Fibroblast of skin of back (primary cell): Measurements from ENCODE around the gene USP7.
"Not testable (repeated sequence)": the region's sequence is repeated elsewhere in the genome, so short reads cannot be mapped to it uniquely, and the experiment has no call there.

Experiments used
- DNase-seq: peaks from one replicate; pipeline ENCODE4 v3.0.0-alpha.2; 2013

Gene USP7

DNA sequence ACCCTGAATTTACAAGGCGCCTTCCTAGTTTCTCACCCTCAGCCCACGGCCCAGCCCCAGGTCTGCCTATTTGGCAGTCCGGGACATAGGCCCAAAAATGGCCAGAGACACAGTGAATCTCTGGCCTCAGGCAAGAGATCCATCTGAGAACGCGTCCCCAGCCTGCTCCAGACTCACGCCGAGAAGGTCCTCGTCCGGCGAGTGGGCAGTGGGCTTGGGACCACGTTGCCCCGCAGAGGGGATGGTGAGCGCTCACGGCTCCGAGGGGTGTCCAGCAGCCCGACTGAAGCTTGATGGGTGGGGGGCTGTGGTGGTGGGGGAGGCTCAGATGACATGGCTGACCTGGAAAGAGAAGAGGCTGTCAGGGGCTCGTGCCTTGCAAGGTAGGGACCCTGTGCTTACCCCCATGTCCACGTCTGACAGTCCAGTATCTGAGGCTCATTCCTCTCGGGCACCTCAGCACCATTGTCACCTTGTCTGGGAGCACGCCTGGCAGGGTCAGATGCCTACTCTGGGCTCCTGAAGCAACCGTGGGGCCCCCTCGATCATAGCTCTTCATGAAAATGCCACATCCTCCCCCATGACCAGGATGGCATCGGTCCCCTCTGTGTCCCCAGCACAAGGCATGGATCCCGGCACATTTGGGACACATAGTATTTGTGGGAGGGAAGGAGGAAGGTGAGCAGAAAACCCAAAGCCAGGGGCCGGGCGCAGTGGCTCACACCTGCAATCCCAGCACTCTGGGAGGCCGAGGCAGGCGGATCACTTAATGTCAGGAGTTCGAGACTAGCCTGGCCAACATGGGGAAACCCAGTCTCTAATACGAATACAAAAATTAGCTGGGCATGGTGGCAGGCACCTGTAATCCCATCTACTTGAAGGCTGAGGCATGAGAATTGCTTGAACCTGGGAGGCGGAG, 104.5 kb downstream of the USP7 start:
- no peak for DNase-seq

DNA sequence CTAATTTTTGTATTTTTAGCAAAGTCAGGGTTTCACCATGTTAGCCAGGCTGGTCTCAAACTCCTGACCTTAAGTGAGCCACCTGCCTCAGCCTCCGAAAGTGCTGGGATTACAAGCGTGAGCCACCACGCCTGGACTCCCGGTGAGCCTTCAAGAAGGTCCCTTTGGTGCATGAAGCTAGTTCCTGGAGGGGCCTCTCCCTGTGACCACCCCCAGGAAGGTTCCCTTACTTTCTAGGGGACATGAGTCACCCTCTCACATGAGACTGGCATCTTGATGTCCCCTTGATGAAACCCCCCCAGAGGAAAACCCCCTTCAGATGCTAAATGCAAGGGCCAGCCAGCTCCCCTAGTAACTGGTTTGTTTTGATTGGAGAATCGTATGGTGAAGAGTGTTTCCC, 107.7 kb downstream of the USP7 start:
- no peak for DNase-seq

DNA sequence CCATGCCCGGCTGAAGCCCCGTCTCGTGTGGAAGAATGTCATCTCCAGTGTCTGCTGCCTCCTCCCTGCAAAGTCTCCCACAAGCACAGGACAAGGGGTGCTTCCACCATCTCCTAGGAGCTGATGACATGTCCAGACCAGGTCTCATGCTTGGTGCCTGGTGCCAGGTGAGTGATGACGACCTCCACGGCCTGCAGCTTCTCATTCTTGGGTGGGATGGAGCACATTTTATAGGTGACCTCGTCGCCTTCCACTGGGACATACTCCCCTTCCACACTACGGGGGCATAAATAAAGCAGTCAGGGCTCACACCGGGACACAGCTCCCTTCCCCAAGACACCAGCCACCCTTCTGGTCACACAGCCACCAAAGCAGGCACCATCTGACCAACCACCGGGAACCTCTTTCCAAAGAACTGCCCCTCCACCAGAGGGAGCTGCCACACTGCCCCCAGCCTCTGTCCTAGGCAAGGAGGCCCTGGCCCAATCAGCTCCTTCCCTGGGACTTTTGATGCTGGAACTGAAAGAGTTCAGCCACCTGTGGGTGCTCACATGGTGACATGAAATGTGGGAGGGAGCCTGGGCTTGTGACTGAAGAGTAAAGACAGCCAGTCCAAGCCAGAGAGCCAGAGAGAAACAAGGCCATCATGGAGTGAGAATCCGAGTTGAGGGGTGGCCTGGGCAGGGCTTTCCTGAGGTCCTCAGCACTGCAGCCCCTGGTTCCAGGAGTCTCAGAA, 108.5 kb downstream of the USP7 start:
- no peak for DNase-seq

DNA sequence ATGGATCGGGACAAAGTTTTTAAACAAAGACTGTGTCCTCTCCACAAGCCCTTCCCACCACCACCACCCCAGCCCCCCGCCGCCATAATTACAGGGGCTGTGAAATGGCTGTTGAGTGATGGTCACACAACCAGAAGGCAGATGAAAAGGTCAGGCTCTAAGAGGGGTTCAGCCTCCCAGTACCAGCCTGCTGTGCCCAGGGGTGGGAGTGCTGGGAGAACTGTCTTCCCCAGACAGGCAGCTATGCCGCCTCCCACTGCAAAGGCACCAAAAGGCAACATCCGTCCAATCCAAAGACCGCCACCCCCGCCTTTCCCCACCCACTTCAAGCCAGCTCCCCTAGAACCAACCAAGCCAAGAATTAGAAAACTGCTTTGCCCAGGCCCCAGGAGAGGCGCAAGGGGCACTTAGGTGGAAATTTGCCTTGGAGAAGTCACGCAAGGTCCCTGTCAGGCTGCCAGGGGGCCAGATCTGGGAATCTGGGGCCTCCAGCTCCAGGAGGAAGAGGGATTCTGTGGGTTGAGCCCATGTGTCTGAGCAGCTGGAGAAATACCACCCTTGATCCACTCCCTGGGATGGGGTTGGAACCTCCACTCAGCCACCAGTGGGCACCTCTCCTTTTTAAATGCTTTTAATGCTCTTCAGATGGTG, 109.3 kb downstream of the USP7 start:
- DNase-seq: no peak

DNA sequence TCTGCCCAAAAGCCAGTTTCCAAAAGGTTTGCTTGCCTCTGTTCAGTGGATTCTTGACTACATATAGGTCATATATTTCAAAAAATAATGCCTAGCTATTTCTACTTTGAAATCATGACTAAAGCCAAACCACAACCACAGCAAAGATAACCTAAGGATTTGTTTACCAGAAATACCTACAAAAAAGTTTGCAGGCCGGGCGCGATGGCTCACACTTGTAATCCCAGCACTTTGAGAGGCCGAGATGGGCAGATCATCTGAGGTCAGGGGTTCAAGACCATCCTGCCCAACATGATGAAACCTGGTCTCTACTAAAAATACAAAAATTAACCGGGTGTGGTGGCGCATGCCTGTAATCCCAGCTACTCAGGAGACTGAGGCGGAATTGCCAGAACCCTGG, 110.1 kb downstream of the USP7 start:
- DNase-seq: no peak

DNA sequence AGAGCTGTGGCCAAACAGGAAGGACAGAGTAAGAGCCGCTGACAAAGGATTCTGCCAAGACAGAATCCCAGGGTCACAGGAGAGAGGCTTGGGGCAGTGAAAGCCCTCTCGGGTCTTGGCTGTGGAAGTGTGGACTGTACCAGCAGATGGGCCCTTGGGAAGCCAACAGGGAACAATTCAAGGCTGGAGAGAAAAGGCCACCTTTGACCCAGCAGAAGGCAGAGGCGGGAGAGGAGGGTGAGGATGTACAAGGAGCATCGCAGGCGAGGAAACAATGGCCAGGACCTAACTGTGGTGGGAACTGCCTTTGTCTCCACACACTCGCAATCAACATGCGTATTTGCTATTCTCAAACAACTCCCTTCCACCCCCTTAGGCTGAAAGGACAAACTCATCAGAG, 110.6 kb downstream of the USP7 start:
- no peak for DNase-seq

DNA sequence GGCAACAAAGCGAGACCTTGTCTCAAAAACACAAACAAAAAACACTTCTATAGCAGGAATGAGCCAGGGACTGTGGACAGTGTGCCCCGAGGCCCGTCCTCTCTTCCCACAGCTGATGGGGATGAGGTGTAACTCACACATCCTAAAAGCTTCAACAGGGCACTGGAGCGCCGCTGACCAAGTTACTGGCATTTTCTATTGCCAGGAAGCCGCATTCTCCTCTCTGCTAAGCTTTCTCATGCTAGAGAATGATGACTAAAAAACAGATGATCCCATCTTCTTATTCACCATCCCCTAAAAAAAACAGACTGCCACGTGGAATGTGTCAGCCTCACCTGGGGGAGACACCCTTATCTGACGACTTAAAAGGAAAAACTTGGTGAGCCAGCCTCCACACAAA, 111.2 kb downstream of the USP7 start:
- no peak for DNase-seq

DNA sequence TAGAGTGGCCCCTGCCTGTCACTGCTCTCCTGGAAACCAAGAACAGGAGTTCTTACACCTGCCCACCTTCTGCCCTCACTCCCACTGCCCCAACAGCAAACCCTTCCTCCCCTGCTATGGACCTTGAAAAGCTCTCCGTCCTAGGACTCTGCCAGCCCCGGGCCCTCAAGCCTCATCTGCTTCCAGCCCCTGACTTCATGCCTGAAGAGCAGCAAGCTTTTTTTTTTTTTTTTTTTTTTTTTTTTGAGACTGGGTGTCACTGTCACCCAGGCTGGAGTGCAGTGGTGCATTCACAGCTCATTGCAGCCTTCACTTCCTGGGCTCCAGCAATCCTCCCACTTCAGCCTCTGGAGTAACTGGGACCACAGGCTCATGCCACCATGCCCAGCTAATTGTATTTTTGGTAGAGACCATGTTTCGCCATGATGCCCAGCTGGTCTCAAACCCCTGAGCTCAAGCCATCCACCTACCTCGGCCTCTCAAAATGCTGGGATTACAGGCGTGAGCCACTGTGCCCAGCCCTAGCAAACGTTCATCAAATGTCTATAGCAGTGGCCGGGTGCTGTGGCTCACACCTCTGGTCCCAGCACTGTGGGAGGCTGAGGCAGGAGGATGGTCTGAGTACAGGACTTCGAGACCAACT, 111.8 kb downstream of the USP7 start:
- no peak for DNase-seq

DNA sequence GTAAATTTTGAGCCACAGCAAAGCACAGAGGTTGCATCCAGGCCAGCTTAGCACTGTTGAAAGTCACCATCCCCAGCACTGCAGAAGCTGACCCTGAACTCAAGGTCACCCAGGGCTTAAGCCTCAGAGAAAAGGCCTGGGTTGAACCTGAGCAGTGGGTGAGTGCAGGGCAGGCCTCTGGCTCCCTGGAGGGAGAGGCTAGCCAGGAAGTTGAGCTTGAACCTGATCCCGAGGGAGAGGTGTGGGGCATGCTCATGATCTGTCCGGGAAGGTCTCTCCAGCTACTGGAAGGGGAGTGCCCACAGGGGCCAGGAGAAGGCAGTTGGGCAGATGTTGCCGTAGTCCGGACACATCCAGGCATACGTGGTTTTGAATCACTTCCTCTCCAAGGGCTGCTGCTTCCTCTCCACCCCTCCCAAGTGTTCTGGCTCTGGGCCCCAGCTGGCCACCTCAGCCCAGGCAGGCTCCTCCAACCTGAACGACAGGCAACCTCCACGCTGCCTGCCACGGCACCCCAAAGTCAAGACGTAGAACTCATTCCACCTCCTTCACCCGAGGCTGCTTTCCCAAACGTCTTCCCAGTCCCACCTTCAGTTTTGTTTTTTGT, 113.3 kb downstream of the USP7 start:
- DNase-seq: peak; percentile 66

DNA sequence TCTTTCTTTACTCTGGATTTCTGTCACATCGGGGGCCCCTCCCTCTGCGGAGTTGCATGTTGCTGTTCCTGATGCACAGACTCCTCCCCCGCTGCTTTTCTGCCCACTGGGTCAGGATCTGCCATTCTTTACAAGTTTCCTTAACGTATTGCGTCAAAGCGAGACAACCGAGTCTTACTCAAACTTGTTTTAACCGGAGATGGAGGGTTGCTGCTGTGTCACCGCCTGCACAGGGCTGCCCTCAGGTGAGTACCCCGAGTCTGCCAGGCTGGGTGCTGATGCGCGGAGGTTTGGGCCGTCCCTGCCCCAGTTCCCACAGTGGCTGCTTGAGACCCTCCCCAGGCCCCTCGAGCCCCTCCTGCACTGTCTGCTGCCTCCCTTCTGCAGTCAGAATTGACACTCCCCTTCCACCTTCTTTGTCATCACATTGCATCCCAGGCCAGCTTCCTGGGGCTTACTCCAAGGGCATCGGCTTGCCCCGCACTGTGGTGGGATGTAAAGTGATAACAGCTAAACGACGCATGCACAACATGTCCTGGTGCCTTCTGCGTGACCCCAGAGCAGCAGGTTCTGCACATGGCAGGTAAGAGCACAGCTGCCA, 114.2 kb downstream of the USP7 start:
- DNase-seq: no peak

DNA sequence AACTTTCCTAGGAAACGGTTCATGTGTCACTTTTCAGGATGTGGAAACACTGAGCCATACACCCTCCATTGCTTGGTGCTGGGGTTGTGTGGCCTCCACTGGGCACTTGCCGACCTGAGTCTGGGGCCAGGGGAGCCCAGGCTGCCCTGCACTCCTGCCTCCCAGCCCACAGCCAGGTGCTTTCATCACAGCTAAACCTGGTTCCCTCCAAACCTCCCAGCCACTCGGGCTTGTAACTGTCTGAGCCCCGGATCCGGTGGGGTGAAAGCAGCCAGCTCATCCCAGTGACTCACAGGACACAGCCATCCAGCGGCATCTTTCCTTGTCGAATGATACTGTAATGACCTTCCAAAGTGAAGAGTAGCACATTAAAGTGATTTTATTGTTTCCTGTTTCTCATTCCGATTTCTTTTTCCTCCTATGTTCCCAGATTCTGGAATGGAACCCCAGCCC, 114.7 kb downstream of the USP7 start:
- peak; percentile 79 for DNase-seq

DNA sequence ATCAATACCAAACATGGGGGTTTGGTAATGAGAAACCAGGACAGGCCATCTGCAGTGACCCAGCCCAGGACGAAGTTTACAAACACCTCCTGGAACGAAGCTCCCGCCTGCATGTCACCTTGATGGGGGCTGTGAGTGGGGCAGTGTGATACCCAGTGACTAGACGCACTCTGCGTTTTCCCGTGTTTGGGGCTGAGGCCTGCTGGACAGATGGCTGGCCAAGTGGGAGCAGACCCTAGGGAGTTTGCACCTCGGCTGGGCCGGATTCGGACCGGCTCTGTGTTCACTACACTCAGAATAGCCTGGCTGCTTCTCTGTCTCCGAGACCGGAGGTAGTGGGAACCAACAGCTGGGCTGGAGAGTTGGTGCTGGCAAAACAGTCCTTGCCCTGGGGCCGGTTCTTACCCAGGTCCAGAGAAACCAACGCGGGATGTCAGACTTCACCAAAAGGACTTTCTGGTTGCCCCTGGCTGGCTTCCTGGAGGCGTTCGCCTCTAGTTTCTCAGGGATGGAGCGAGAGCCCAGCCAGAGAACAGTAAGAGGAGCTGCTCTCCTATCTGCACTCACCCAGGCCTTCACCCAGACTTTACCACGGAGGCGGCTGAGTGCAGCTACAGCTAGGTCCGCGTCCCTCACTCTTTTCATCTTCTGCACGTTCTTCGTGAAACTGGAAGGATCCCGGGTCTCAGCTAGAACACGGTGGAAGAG, 115.3 kb downstream of the USP7 start:
- no peak for DNase-seq

DNA sequence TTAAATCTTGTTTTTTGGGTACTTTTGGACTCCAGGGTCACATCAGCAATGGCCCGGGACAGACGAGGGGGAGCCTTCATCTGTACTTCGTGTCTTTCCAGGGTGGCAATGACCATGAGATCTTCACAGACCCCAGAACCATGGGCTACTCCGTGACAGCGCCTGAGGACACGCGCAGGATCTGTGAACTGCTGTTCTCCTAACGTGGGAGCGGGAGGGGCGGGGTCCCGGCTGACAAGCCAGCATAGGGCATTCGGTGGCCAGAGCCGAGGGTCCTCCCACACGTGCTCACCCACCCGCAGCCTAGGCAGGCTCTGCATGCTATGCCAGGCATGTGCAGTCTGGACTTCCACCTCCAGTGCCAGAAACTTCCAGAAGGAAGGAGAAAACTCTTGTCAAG, 116.1 kb downstream of the USP7 start:
- DNase-seq: no peak

DNA sequence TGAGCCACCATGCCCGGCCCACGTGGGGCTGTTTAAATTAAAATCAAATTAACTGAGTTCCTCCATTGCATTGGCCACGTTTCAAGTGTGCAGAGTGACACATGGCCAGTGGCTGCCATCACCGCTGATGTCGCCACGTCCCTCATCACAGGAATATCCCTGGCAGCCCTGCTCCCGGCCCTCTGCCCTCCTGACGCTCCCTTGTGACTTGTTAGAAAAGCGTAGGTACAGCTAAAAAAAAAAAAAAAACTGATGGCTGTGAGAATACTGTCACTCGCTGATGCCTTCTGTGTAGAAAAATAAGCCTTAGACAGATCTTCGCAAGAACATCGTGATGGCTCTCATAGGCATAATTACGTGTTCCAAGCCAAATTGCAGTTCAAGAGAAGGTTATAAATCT, 116.6 kb downstream of the USP7 start:
- DNase-seq: no peak

DNA sequence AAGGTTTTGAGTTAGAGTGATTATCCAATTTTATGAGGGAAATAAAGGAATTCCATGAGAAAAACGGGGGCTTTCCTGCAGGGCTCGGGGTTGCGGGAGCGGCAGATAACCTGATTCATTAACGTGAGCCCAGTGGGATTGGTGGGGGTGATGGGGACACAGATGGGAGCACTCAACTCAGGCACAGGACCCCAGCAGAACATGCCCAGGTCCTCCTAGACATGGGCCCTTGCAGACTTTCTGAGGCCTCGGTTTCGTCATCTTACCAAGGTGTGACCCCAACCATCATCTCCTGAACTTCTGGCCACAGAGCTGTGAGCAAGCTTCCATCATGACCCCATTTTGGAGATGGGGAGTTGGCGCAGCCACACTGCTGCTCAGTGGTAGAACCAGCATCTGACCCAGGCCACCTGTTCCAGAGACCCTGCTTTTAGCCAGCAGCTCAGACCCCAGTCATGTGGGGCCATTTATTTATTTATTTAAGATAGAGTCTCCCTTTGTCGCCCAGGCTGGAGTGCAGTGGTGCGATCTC, 117.2 kb downstream of the USP7 start:
- no peak for DNase-seq

DNA sequence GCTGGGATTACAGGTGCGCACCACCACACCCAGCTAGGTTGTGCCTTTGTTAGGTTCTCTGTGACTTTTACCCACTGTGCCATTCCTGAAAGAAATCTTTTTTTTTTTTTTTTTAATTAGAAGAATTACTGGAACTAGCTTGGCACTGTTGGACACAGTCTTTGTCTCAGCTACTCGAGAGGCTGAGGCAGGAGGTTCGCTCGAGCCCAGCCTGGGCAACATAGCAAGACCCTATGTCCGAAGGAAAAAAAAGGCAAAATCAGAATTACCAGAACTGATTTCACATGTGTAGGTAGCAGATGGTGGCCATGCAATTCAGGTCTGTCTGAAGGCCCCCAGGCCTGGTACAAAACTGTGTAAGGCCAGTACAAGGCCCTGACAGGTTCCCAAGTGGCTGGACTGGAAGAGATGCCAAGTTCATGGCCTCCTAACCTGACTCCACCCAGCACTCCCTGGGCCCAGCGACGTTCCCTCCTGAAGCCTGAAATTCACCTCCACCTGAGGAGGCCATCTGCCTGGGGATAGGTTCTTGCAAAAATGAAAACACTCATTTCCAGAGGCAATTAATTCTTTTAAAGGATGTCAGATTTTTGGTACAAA, 117.9 kb downstream of the USP7 start:
- no peak for DNase-seq

DNA sequence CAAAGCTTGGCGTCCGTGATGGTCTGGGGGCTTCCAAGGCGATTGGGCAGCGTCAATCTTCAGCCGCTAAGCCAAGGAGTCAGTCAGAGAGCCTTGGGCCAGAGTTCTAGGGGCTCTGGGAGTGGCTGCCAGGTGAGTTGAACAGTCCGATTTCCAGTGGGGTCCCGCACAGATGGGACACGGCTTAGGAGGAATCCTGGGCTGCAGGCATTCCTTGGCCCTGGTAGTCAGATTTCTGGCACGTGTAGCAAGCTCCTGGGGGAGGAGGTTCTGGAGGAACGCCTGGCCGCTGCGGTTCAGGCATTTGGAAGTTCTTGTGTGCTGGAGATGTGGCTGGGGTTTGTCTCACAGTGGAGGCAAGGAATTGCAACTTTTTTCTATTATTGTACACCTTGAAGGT, 120.4 kb downstream of the USP7 start:
- DNase-seq: not testable (repeated sequence)
